Fibroblast of peridontal ligament (primary cell): ENCODE measurements around the gene MMGT1.

Experiments
- DNase-seq: peaks from one replicate; pipeline ENCODE4 v3.0.0-alpha.2; 2010; ENCODE audit errors: extremely low read depth

Gene MMGT1

GRCh38 chrX:135973548-135974278 lies at the start of gene MMGT1:
MMGT1 (minus strand) TSS chrX:135973988; CDS start chrX:135973675, 313 bp downstream.
- peak; percentile 83 for DNase-seq

- DNase-seq: no peak
These were observed 48.1 kb upstream of the MMGT1 start for GRCh38 chrX:136021903-136022302.

- no peak for DNase-seq
These were observed 47.4 kb upstream of the MMGT1 start for GRCh38 chrX:136021160-136021559.

GRCh38 chrX:136019226-136019625 lies 45.4 kb upstream of the MMGT1 start:
- no peak for DNase-seq

GRCh38 chrX:136016881-136017280 lies 43.1 kb upstream of the MMGT1 start:
- no peak for DNase-seq

- DNase-seq: no peak
These were observed 41.2 kb upstream of the MMGT1 start for GRCh38 chrX:136015016-136015415.

- no peak for DNase-seq
These were observed 14.5 kb upstream of the MMGT1 start for GRCh38 chrX:135988245-135988644.

- no peak for DNase-seq
These were observed 12.2 kb upstream of the MMGT1 start for GRCh38 chrX:135985973-135986310.

- peak; percentile 17 for DNase-seq
These were observed 11.6 kb upstream of the MMGT1 start, which contains the start of gene SLC9A6 for GRCh38 chrX:135985157-135985972. SLC9A6 (plus strand) TSS chrX:135985435; CDS start chrX:135985659, 224 bp downstream.

- peak; percentile 31 for DNase-seq
These were observed 11.0 kb upstream of the MMGT1 start for GRCh38 chrX:135984791-135985156.

GRCh38 chrX:135984256-135984655 lies 10.5 kb upstream of the MMGT1 start:
- DNase-seq: no peak

GRCh38 chrX:135982860-135983259 lies 9.1 kb upstream of the MMGT1 start:
- no peak for DNase-seq

- DNase-seq: no peak
These were observed 7.9 kb upstream of the MMGT1 start for GRCh38 chrX:135981668-135982067.

- no peak for DNase-seq
These were observed 7.2 kb upstream of the MMGT1 start for GRCh38 chrX:135981010-135981409.

- peak; percentile 67 for DNase-seq
These were observed 3.8 kb upstream of the MMGT1 start for GRCh38 chrX:135977611-135978010.

- DNase-seq: no peak
These were observed 1.6 kb upstream of the MMGT1 start for GRCh38 chrX:135975421-135975820.

GRCh38 chrX:135974279-135974856 lies 580 bp upstream of the MMGT1 start:
- peak; percentile 57 for DNase-seq

- peak; percentile 23 for DNase-seq
These were observed 702 bp downstream of the MMGT1 start for GRCh38 chrX:135973025-135973547.

GRCh38 chrX:135951291-135951690 lies 22.5 kb downstream of the MMGT1 start:
- DNase-seq: no peak

GRCh38 chrX:135944486-135944885 lies 29.3 kb downstream of the MMGT1 start:
- no peak for DNase-seq

- peak; percentile 28 for DNase-seq
These were observed 41.9 kb downstream of the MMGT1 start for GRCh38 chrX:135931644-135932487.

- DNase-seq: no peak
These were observed 45.9 kb downstream of the MMGT1 start for GRCh38 chrX:135927897-135928296.
